OCI-LY7 (cell line): ENCODE measurements around the gene PDE11A. TPM values are rescaled to one million over a fixed set of nuclear protein-coding genes. Genes with fewer than 3 reads are reported as not detected.

Experiments used
- BruUV-seq: library from RNA; stranded (reverse); fragments of 400-500 nt; replicated peaks from 2 replicates; lab custom pipeline; 2021; lab: Mats Ljungman, UMichigan
- CTCF ChIA-PET: fragments of 300-600 bp; sonication (Branson Sonifier 250); formaldehyde crosslinking; loops from one replicate; lab custom pipeline; 2022; ENCODE audit warnings: antibody characterized with exemption; ENCODE audit not compliant: unreplicated experiment; lab: Charles Lee
- POLR2A ChIA-PET: fragments of 300-600 bp; sonication (Branson Sonifier 250); formaldehyde crosslinking; loops from one replicate; lab custom pipeline; 2022; ENCODE audit warnings: antibody characterized with exemption; lab: Charles Lee
- DNase-seq: peaks from one replicate; pipeline ENCODE4 v3.0.0-alpha.2; 2015; ENCODE audit warnings: low spot score
- H2AFZ ChIP-seq: fragments of 200-600 bp; sonication (generic), shearing (Covaris generic); 2 replicates; pipeline ENCODE4 v1.6.1; 2014; ENCODE audit warnings: mild to moderate bottlenecking, antibody characterized with exemption, low read length, moderate library complexity
- H3K27ac ChIP-seq: fragments of 200-600 bp; sonication (generic); 2 replicates; pipeline ENCODE4 v1.5.1; 2014; ENCODE audit warnings: mixed run types, low read depth, mild to moderate bottlenecking, moderate library complexity, low read length, inconsistent platforms; ENCODE audit not compliant: poor library complexity, severe bottlenecking
- H3K36me3 ChIP-seq: fragments of 200-600 bp; sonication (generic); 2 replicates; pipeline ENCODE4 v1.6.1; 2014; ENCODE audit warnings: mild to moderate bottlenecking, antibody characterized with exemption, low read length, moderate library complexity, mixed read lengths; ENCODE audit not compliant: insufficient read depth
- H3K4me1 ChIP-seq: fragments of 200-600 bp; sonication (generic); 2 replicates; pipeline ENCODE4 v1.5.1; 2014; ENCODE audit warnings: mild to moderate bottlenecking, low read length; ENCODE audit not compliant: insufficient read depth, poor library complexity, severe bottlenecking
- H3K4me2 ChIP-seq: fragments of 200-600 bp; sonication (generic); 2 replicates; pipeline ENCODE4 v1.6.1; 2014; ENCODE audit warnings: mild to moderate bottlenecking, low read length
- H3K4me3 ChIP-seq: fragments of 200-600 bp; sonication (generic); 2 replicates; pipeline ENCODE4 v1.5.1; 2014; ENCODE audit warnings: mild to moderate bottlenecking, low read depth, low read length; ENCODE audit not compliant: poor library complexity, severe bottlenecking
- H3K79me2 ChIP-seq: fragments of 200-600 bp; sonication (generic); 2 replicates; pipeline ENCODE4 v1.6.1; 2016; ENCODE audit warnings: low read depth, mild to moderate bottlenecking, low read length, moderate library complexity, mixed read lengths; ENCODE audit not compliant: insufficient read depth
- H3K9me2 ChIP-seq: fragments of 200-600 bp; sonication (generic); 2 replicates; pipeline ENCODE4 v1.6.1; 2016; ENCODE audit warnings: mild to moderate bottlenecking, low read length, mixed read lengths; ENCODE audit not compliant: insufficient read depth
- H3K9me3 ChIP-seq: fragments of 200-600 bp; sonication (generic); 2 replicates; pipeline ENCODE4 v1.6.1; 2014; ENCODE audit warnings: mild to moderate bottlenecking, mixed run types, low read length, mixed read lengths
- H4K20me1 ChIP-seq: fragments of 200-600 bp; sonication (generic); 2 replicates; pipeline ENCODE4 v1.6.1; 2014; ENCODE audit warnings: mild to moderate bottlenecking, antibody characterized with exemption, low read length, moderate library complexity, mixed read lengths; ENCODE audit not compliant: insufficient read depth
- CTCF ChIP-seq: fragments of 200-600 bp; sonication (generic); conservative IDR thresholded peaks from 2 replicates; pipeline ENCODE4 v1.5.1; 2014; ENCODE audit warnings: mild to moderate bottlenecking, antibody characterized with exemption, low read length, moderate library complexity, mixed read lengths
- EZH2phosphoT487 ChIP-seq: fragments of 200-600 bp; sonication (generic); IDR thresholded peaks from 2 replicates; pipeline ENCODE4 v1.6.1; 2018; ENCODE audit warnings: low read depth, borderline replicate concordance, mild to moderate bottlenecking, mixed run types, antibody characterized with exemption, low read length, moderate library complexity, mixed read lengths
- intact Hi-C: fragments of 100-400 bp; cut with micrococcal nuclease; formaldehyde crosslinking; loops from one replicate; pipeline ENCODE4 v1.10.0; 2022; ENCODE audit not compliant: unreplicated experiment
- total RNA-seq, 2 experiments: library from RNA; depleted of rRNA in 1 of 2; stranded (reverse); fragments of >200 nt in 1 of 2; shearing (Covaris generic) in 1 of 2; gene quantifications; 2 replicates each; pipeline ENCODE4 v1.2.3, GENCODE V29; 2014 to 2022

Gene PDE11A
- total RNA-seq, 2 experiments from 2014 or later: 0.03 TPM; not detected in 1

- no peak for DNase-seq
- TF ChIP-seq EZH2phosphoT487 (no peak), CTCF (no peak)
- no TSS peak for BruUV-seq
- Histone ChIP-seq H3K36me3 (no peaks in the 10 kb centered on the region), H2AFZ (no peak overlapping the region), H3K9me3 (no peaks in the 10 kb centered on the region), H3K79me2 (no peaks in the 10 kb centered on the region), H3K4me3 (no peak overlapping the region), H3K27ac (no peak overlapping the region), H4K20me1 (no peaks in the 10 kb centered on the region), H3K4me1 (peaks cover 20% of the 10 kb centered on the region), H3K9me2 (no peaks in the 10 kb centered on the region), H3K4me2 (no peak overlapping the region)
- ChIA-PET CTCF (no interaction called here), POLR2A (interaction anchor here (1.3 to 2.1 kb wide), 3 partner anchors 10 to 66 kb away, joined by 3 to 7 read pairs (median 5); no protein-coding TSS in a partner anchor)
- intact Hi-C loops: loop anchor here (5.0 kb wide), 2 partner anchors 64 to 404 kb away; partner anchors contain the start of gene HNRNPA3
Observed at GRCh38 chr2:177616066-177616465, 456.5 kb downstream of the PDE11A start.

DNA sequence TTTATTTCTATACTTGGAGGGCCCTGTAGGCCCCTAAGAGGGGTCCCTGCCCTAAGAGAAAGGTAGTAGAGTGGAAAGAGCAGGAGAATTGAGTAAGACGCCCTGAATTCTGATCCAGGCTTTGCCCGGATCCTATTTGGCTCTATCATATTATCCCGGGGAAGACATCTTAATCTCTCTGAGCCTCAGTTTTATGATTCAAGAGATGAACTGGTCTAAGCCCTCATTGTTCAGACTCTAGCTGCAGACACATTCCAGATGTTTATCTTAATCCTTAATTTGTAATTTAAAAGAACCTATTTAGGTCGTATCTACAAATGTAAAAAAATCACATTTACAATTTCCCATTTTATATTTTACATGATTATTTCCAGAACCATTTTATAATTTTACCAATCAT lies 459.9 kb downstream of the PDE11A start:
- ChIA-PET POLR2A (interaction anchor here (0.9 to 1.5 kb wide), 3 partner anchors 13 to 21 kb away, joined by 3 read pairs; no protein-coding TSS in a partner anchor), CTCF (no interaction called here)
- Histone ChIP-seq H3K79me2 (no peaks in the 10 kb centered on the region), H3K4me3 (no peak overlapping the region), H3K27ac (no peak overlapping the region), H3K4me2 (no peak overlapping the region), H2AFZ (no peak overlapping the region; the same call in 1 of the 2 replicates), H3K9me3 (peaks cover 3% of the 10 kb centered on the region; the same call in 1 of the 2 replicates), H3K36me3 (no peaks in the 10 kb centered on the region), H3K9me2 (no peaks in the 10 kb centered on the region), H4K20me1 (no peaks in the 10 kb centered on the region), H3K4me1 (peaks cover 23% of the 10 kb centered on the region)
- BruUV-seq: no TSS peak
- intact Hi-C loops: no loop called here
- DNase-seq: no peak
- TF ChIP-seq CTCF: no peak
- no peak for TF ChIP-seq EZH2phosphoT487

DNA sequence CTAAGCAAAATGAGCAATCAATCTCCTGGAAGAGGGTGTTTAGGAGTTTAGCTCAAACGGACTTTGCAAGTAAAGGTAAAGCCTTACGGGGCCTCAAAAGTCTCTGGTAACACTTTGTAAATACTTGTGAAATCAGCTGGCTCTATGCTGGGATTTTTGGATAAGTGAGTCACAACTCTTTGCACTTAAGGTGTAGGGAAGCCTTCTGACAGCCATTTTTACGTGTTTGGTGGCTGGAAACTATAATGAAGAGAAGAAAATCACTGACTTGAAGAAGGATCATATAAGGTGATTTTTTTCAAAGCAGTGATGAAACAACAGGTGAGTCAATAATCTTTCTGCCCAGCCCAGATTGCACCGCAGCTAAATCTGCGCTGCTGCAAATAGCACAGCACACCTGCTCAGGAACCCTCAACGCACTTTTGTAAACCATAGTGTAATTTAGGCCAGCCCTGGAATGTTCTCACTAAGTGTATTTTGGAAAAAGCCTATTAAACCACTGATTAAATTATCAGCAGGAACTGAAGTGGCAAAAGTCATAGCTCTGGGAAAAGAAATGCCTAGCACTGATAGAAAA lies 461.2 kb downstream of the PDE11A start:
- Histone ChIP-seq H3K9me2 (no peaks in the 10 kb centered on the region), H3K9me3 (peaks cover 3% of the 10 kb centered on the region; the same call in 1 of the 2 replicates), H4K20me1 (no peaks in the 10 kb centered on the region), H3K36me3 (no peaks in the 10 kb centered on the region), H3K4me1 (peaks cover 23% of the 10 kb centered on the region), H3K79me2 (no peaks in the 10 kb centered on the region), H3K27ac (peak overlapping the region; percentile 54), H2AFZ (peak overlapping the region; percentile 13; the same call in 1 of the 2 replicates), H3K4me3 (no peak overlapping the region), H3K4me2 (peak overlapping the region; percentile 42)
- DNase-seq: peak; percentile 28
- intact Hi-C loops: no loop called here
- ChIA-PET CTCF (interaction anchor here (0.9 kb wide), 1 partner anchor 31 kb away, joined by 3 read pairs; no protein-coding TSS in a partner anchor), POLR2A (interaction anchor here (0.7 to 1.5 kb wide), 4 partner anchors 14 to 231 kb away, joined by 3 read pairs; no protein-coding TSS in a partner anchor)
- TF ChIP-seq CTCF (no peak), EZH2phosphoT487 (no peak)
- no TSS peak for BruUV-seq
